Cardiac muscle cell (in vitro differentiated cells and primary cell): Measurements from ENCODE around the gene CREG2. TPM values are rescaled to one million over a fixed set of nuclear protein-coding genes. Genes with fewer than 3 reads are reported as not detected.

ENCODE experiments used
- DNase-seq, 2 donors: peaks; one replicate each; pipeline versions ENCODE4 v3.0.0 to v3.0.0-alpha.2; 2010 to 2017; ENCODE audit warnings: low read depth in 1 of 2, low spot score in 1 of 2
- H3K27ac ChIP-seq: fragments of 200-600 bp; sonication (generic); 2 replicates; pipeline ENCODE4 v1.5.1; 2016
- H3K27me3 ChIP-seq: fragments of 200-600 bp; sonication (generic); 2 replicates; pipeline ENCODE4 v1.6.0; 2016; ENCODE audit warnings: control low read depth
- H3K36me3 ChIP-seq: fragments of 200-600 bp; sonication (generic); 2 replicates; pipeline ENCODE4 v1.5.1; 2016; ENCODE audit warnings: control low read depth
- H3K4me1 ChIP-seq: fragments of 200-600 bp; sonication (generic); 2 replicates; pipeline ENCODE4 v1.8.1; 2017; ENCODE audit warnings: low read depth, mild to moderate bottlenecking, mixed run types
- H3K4me3 ChIP-seq: fragments of 200-600 bp; sonication (generic); 2 replicates; pipeline ENCODE4 v1.5.1; 2016; ENCODE audit warnings: mild to moderate bottlenecking
- H3K9me3 ChIP-seq: fragments of 200-600 bp; sonication (generic); 2 replicates; pipeline ENCODE4 v1.5.1; 2017; ENCODE audit warnings: low read depth, mild to moderate bottlenecking, control low read depth
- polyA plus RNA-seq: library from polyadenylated mRNA; unstranded; fragments of >200 nt; fragmentation: Nextera tagmentation; extraction: Ambion mirVana; gene quantifications from 2 replicates; pipeline ENCODE4 v1.2.1, GENCODE V29; 2016
- total RNA-seq: library from RNA; depleted of rRNA; stranded (reverse); fragments of >200 nt; gene quantifications from 2 replicates; pipeline ENCODE4 v1.2.3, GENCODE V29; 2016
- TF ChIP-seq, protein P1 (sequence below): IDR thresholded peaks from 2 replicates; pipeline ENCODE4 v1.5.1; 2012; ENCODE audit warnings: low read depth, mild to moderate bottlenecking, low read length

Gene CREG2
- total and polyA plus RNA-seq, 2 experiments from 2014 or later = 2.2 to 4.9 TPM

DNA sequence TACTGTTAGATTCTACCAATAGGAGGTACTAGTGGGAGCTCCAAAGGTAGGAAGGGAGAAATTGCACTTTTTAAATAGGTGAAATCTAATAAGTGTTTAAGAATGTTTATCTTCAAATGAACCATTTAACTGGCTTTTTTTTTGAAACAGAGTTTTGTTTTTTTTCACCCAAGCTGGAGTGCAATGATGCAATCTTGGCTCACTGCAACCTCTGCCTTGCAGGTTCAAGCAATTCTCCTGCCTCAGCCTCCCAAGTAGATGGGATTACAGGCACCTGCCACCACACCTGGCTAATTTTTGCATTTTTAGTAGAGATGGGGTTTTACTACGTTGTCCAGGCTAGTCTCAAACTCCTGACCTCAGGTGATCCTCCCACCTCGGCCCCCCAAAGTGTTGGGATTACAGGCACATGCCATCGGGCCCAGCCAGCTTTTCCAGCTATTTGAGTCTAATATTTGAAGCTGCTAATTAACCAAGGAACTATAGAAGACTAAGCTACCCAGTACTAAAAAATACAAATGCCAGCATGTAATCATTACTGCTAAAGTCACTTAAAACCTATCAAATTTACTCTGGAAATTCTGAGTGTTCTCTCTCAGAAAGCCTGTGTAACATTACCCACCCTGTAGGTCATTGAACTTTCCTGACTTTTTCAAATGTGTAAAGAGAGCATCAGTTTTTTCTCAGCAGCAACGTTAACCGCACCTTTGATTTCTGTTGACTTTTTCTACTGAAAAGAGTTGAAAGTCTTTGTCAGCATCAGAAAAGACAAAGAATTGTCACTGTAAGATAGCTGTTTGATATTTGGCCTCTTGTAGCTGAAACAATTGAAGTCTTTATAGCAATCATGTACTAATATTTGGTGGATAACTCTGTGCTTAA lies 54.2 kb downstream of the CREG2 start:
- H3K36me3 ChIP-seq = no peaks in the 10 kb centered on the region
- H3K27ac ChIP-seq = no peak overlapping the region
- H3K27me3 ChIP-seq = no peaks in the 10 kb centered on the region
- no peak overlapping the region for H3K4me3 ChIP-seq
- no peak for DNase-seq
- TF ChIP-seq, protein P1, sequence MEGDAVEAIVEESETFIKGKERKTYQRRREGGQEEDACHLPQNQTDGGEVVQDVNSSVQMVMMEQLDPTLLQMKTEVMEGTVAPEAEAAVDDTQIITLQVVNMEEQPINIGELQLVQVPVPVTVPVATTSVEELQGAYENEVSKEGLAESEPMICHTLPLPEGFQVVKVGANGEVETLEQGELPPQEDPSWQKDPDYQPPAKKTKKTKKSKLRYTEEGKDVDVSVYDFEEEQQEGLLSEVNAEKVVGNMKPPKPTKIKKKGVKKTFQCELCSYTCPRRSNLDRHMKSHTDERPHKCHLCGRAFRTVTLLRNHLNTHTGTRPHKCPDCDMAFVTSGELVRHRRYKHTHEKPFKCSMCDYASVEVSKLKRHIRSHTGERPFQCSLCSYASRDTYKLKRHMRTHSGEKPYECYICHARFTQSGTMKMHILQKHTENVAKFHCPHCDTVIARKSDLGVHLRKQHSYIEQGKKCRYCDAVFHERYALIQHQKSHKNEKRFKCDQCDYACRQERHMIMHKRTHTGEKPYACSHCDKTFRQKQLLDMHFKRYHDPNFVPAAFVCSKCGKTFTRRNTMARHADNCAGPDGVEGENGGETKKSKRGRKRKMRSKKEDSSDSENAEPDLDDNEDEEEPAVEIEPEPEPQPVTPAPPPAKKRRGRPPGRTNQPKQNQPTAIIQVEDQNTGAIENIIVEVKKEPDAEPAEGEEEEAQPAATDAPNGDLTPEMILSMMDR = no peak
- H3K9me3 ChIP-seq = no peaks in the 10 kb centered on the region
- H3K4me1 ChIP-seq = no peaks in the 10 kb centered on the region

DNA sequence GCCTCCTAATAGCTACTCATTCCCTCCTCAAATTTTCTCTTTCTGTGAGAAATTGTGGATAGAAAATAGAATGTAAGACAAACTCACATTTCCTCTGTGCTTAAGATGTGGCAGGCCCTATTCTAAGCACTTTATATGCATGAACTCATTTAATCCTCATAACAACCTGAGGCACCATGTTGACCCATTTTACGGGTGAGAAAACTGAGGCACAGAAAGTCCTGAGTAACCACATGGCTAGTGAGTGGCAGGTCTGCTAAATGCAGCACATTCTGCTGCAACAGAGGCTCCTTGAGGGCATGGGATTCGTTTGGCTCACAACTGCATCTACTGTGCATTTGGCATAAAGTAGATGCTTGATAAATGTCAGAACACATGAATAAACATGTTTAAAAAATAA lies 56.1 kb downstream of the CREG2 start:
- Histone ChIP-seq H3K36me3 (no peaks in the 10 kb centered on the region), H3K9me3 (no peaks in the 10 kb centered on the region), H3K27me3 (no peaks in the 10 kb centered on the region), H3K27ac (no peak overlapping the region), H3K4me3 (no peak overlapping the region), H3K4me1 (no peaks in the 10 kb centered on the region)
- TF ChIP-seq, protein P1 = no peak
- DNase-seq = no peak

DNA sequence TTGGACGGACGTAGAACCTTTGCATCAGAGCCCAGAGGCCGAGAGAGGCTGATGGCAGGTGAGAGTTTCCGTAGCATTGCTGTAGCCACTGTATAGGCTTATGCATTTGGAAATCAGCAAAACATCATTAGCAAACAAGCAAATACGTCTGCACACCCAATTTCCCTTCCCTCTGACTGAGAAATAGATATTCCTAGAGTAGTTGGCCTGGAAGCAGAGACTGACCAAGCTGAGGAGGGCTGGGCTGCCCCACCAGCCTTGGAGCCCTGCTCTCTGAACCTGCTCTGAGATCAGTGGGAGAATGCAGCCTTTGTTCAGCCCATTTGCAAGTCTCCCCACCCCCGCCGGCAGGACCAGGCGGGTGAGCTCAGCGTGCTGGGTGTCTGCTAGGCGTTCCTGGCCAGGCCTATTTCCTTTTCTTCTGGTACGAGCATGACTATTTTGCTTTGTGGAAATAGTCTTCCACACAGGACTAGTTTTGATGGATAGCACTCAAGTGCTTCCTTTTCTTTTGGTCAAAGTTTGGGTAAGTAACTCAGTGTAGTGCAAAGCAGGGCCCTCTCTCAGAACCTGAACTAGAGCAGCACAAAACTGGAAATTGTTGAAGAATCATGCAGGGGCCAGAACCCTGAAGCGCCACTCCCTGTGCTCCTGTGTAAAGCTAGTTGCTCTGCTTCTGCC lies 56.9 kb downstream of the CREG2 start:
- Histone ChIP-seq H3K9me3 (no peaks in the 10 kb centered on the region), H3K4me3 (no peak overlapping the region), H3K27ac (no peak overlapping the region), H3K27me3 (no peaks in the 10 kb centered on the region), H3K4me1 (no peaks in the 10 kb centered on the region), H3K36me3 (no peaks in the 10 kb centered on the region)
- peak in 1 of 2 donors; percentile 49 for DNase-seq
- TF ChIP-seq, protein P1 = no peak

DNA sequence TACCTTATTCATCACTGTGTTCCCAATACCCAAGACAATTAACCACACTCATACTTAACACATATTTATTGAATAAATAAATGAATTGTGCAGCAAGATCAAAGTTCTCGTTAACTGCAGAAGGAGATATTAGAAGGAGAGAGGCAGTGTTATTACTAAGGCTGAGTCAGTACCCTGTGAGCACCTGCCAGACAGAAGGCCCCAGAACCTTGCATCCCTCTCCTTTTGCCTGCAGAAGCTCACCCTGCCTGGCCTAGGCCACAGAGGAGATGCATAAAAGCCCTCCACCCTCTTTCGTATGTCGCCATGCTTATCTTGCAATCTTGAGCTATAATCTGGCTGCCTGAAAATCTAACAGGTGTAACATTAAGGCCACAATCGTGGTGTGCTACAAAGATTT lies 58.3 kb downstream of the CREG2 start:
- no peak for DNase-seq
- Histone ChIP-seq H3K4me3 (no peak overlapping the region), H3K27ac (no peak overlapping the region), H3K4me1 (no peaks in the 10 kb centered on the region), H3K9me3 (no peaks in the 10 kb centered on the region), H3K27me3 (no peaks in the 10 kb centered on the region), H3K36me3 (no peaks in the 10 kb centered on the region)
- TF ChIP-seq, protein P1 = no peak

DNA sequence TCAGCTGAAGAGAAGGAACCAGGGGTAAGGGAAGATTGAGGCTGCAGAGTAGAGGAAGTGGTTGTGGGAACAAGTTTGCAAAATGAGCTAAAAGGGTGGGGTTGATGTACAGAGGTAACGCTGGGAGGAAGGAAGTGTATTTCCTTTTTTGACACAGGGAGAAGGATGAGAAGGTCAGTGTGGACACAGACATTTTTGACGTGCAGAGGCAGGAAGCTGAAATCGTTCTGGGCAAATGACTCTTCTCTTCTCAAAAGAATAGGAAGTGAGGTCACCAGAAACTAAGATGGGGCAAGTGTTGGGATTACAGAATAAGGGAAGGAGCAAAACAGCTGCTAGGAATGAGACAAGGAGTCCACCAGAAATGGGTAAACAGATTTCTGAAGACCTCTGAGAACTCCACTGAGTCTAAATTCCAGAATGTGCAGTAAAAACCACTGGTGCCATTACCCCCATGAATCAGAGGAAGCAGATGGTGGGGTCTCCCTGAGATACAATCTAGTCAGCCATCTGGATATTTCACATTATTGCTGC lies 58.8 kb downstream of the CREG2 start:
- no peak overlapping the region for H3K4me3 ChIP-seq
- no peaks in the 10 kb centered on the region for H3K36me3 ChIP-seq
- H3K9me3 ChIP-seq = no peaks in the 10 kb centered on the region
- TF ChIP-seq, protein P1 = no peak
- no peaks in the 10 kb centered on the region for H3K27me3 ChIP-seq
- no peaks in the 10 kb centered on the region for H3K4me1 ChIP-seq
- H3K27ac ChIP-seq = no peak overlapping the region
- DNase-seq = peak in 1 of 2 donors; percentile 39
